ENCODE measurements around the gene HTRA3. TPM values are rescaled to one million over a fixed set of nuclear protein-coding genes. Genes with fewer than 3 reads are reported as not detected.

HTRA3 gene
- total RNA-seq, 2 experiments from 2014 or later = not detected

DNA sequence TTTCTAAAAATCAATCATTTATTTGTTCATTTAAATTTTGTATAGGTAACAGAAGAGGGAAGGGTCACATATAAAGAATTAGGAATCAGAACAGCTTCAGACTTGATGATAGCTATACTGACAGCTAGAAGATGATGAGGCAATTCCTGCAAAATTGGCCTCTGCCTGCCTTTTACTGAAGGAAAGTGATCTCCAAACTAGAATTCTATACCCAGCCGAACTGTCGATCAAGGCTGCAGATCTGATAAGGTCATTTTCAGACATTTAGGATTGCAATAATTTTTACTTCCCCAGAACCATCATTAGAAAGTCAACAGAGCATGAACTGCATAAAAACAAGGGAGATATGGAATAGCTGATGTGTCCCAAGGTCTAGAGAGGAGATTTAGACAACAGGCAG is 66.3 kb downstream of the HTRA3 start:
- Histone ChIP-seq H2AFZ (ENCODE audit: low read length) (no peak overlapping the region), H3K79me2 (ENCODE audit: insufficient read depth, low read depth, low read length) (no peaks in the 10 kb centered on the region), H3K27ac (ENCODE audit: low read depth, low read length, poor library complexity, severe bottlenecking) (no peak overlapping the region), H3K4me1 (ENCODE audit: insufficient read depth, low read length, poor library complexity, severe bottlenecking) (no peaks in the 10 kb centered on the region), H3K4me3 (ENCODE audit: low read depth, low read length, poor library complexity, severe bottlenecking) (no peak overlapping the region), H4K20me1 (ENCODE audit: insufficient read depth, low read length) (no peaks in the 10 kb centered on the region), H3K4me2 (ENCODE audit: low read length) (no peak overlapping the region), H3K9me3 (ENCODE audit: low read length) (0 out of 2 replicates have a peak, but pooled peaks cover 9% of the 10 kb centered on the region), H3K36me3 (ENCODE audit: insufficient read depth, low read length) (no peaks in the 10 kb centered on the region), H3K9me2 (ENCODE audit: insufficient read depth, low read length) (no peaks in the 10 kb centered on the region)
- intact Hi-C loops (cut with micrococcal nuclease; ENCODE audit: unreplicated experiment) = no loop called here
- ChIA-PET CTCF (ENCODE audit: unreplicated experiment) (interaction anchor here (0.8 kb wide), 1 partner anchor 12 kb away, joined by 4 read pairs; no protein-coding TSS in a partner anchor), POLR2A (interaction anchor here (0.7 kb wide), 1 partner anchor 406 kb away, joined by 3 read pairs; no protein-coding TSS in a partner anchor)
- no TSS peak for BruUV-seq (replicated peaks)
- TF ChIP-seq EZH2phosphoT487 (IDR thresholded peaks at IDR 0.05; ENCODE audit: borderline replicate concordance, low read depth, low read length) (no peak), CTCF (conservative IDR thresholded peaks at IDR 0.05; ENCODE audit: low read length) (no peak)
- no peak for DNase-seq (ENCODE audit: low spot score)

DNA sequence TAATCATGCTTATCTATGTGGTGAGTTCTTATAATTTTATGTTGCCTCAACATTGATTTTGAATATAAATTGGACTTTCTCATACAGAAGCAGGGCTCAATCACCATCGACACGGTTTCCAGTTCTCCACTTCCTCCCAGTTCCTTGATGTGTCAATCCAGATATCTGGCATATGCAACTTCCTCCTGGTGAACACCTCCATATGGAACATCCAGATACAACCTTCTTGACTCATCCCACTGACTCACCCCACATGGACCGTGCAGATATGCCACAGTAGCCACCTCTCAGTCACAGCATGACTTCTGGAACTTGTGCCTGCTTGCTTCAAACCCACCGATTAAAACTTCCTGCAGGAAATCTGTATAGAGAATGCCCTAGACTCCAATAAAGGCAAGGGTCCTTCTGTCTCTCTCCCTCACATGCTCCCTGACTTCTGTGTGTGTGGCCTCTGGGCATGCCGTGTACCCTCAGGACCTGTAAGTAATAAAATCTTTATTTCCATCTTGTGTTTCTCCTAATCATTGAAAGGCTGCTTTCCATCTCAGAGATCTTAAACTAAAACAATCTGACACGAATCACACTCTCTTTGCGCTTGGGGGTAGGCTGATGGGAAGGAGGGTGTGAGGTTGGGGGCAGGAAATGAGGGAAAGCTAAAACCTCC is 67.0 kb downstream of the HTRA3 start:
- no peaks in the 10 kb centered on the region for H3K79me2 ChIP-seq (ENCODE audit: insufficient read depth, low read depth, low read length)
- H3K9me3 ChIP-seq (ENCODE audit: low read length) = 0 out of 2 replicates have a peak, but pooled peaks cover 9% of the 10 kb centered on the region
- H3K4me1 ChIP-seq (ENCODE audit: insufficient read depth, low read length, poor library complexity, severe bottlenecking) = no peaks in the 10 kb centered on the region
- no peaks in the 10 kb centered on the region for H4K20me1 ChIP-seq (ENCODE audit: insufficient read depth, low read length)
- H3K9me2 ChIP-seq (ENCODE audit: insufficient read depth, low read length) = no peaks in the 10 kb centered on the region
- POLR2A ChIA-PET = interaction anchor here (0.7 kb wide), 1 partner anchor 407 kb away, joined by 3 read pairs; no protein-coding TSS in a partner anchor
- no peak overlapping the region for H2AFZ ChIP-seq (ENCODE audit: low read length)
- H3K4me3 ChIP-seq (ENCODE audit: low read depth, low read length, poor library complexity, severe bottlenecking) = no peak overlapping the region
- H3K36me3 ChIP-seq (ENCODE audit: insufficient read depth, low read length) = no peaks in the 10 kb centered on the region
- no TSS peak for BruUV-seq (replicated peaks)
- CTCF ChIA-PET (ENCODE audit: unreplicated experiment) = no interaction called here
- no peak for DNase-seq (ENCODE audit: low spot score)
- TF ChIP-seq CTCF (conservative IDR thresholded peaks at IDR 0.05; ENCODE audit: low read length) (no peak), EZH2phosphoT487 (IDR thresholded peaks at IDR 0.05; ENCODE audit: borderline replicate concordance, low read depth, low read length) (no peak)
- intact Hi-C loops (cut with micrococcal nuclease; ENCODE audit: unreplicated experiment) = no loop called here
- H3K27ac ChIP-seq (ENCODE audit: low read depth, low read length, poor library complexity, severe bottlenecking) = no peak overlapping the region
- no peak overlapping the region for H3K4me2 ChIP-seq (ENCODE audit: low read length)

- no peaks in the 10 kb centered on the region for H3K36me3 ChIP-seq (ENCODE audit: insufficient read depth, low read length)
- no peak overlapping the region for H3K4me2 ChIP-seq (ENCODE audit: low read length)
- BruUV-seq (replicated peaks) = no TSS peak
- 0 out of 2 replicates have a peak, but pooled peaks cover 9% of the 10 kb centered on the region for H3K9me3 ChIP-seq (ENCODE audit: low read length)
- ChIA-PET CTCF (ENCODE audit: unreplicated experiment) (no interaction called here), POLR2A (no interaction called here)
- intact Hi-C loops (cut with micrococcal nuclease; ENCODE audit: unreplicated experiment) = no loop called here
- no peaks in the 10 kb centered on the region for H4K20me1 ChIP-seq (ENCODE audit: insufficient read depth, low read length)
- no peaks in the 10 kb centered on the region for H3K79me2 ChIP-seq (ENCODE audit: insufficient read depth, low read depth, low read length)
- H3K4me1 ChIP-seq (ENCODE audit: insufficient read depth, low read length, poor library complexity, severe bottlenecking) = no peaks in the 10 kb centered on the region
- H2AFZ ChIP-seq (ENCODE audit: low read length) = no peak overlapping the region
- no peaks in the 10 kb centered on the region for H3K9me2 ChIP-seq (ENCODE audit: insufficient read depth, low read length)
- DNase-seq (ENCODE audit: low spot score) = no peak
- H3K4me3 ChIP-seq (ENCODE audit: low read depth, low read length, poor library complexity, severe bottlenecking) = no peak overlapping the region
- no peak overlapping the region for H3K27ac ChIP-seq (ENCODE audit: low read depth, low read length, poor library complexity, severe bottlenecking)
- TF ChIP-seq CTCF (conservative IDR thresholded peaks at IDR 0.05; ENCODE audit: low read length) (no peak), EZH2phosphoT487 (IDR thresholded peaks at IDR 0.05; ENCODE audit: borderline replicate concordance, low read depth, low read length) (no peak)
These were observed 68.9 kb downstream of the HTRA3 start for GRCh38 chr4:8338351-8338961.
